ELF-1 (cell line): ENCODE measurements around the gene ACVR1.
A peak's percentile ranks its signal among the peaks of the same experiment; 100 is the strongest.

Source experiments
- DNase-seq: peaks from one replicate; pipeline ENCODE4 v3.0.0-alpha.2; 2016; ENCODE audit warnings: low read depth, low spot score

The ACVR1 gene

DNA sequence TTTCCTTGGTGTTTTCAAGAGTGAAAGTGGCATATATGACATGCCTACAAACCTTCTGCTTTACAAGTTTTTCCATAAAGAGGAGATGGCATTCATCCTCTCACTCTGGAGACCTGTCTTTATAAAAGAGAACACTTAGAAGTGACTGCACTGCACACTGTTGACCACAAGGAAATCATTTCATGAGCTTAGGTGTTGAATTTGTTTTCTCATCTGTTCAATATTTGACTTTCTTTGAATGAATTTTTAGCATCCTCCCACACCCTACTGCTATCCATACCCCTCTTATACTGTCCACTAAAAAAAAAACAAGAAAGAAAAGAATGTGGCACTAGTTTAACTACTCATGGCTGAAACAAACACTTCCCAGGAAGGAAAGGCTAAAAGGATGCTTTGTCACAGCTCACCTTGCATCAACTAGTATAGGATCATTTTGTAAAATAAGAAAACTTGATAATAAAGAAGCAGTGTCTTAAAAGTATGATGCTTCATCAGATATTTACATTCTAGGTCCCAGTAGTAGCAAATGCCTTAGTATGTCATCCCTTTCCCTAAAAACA lies 83.0 kb downstream of the ACVR1 start:
- no peak for DNase-seq

- DNase-seq = no peak
These were observed 83.6 kb downstream of the ACVR1 start for GRCh38 chr2:157792335-157793052.

DNA sequence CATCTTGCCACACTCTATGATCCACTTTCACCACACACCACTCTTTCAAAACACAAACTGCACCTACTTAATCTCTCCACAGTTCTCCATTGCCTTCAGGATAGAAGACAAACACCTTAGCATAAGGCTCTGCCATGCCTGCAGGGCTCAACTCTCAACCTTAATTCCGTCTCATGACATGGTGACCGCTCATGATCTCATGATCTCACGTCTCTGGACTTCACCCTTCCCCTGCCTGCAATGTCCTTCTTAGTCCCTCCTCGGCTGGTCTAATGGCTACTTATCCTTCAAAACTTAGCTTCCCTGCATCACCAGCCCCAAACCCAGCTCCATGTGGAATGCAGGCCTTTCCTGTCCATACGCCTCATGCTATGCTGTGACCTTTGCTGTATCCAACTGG lies 85.3 kb downstream of the ACVR1 start:
- DNase-seq = peak; percentile 12

DNA sequence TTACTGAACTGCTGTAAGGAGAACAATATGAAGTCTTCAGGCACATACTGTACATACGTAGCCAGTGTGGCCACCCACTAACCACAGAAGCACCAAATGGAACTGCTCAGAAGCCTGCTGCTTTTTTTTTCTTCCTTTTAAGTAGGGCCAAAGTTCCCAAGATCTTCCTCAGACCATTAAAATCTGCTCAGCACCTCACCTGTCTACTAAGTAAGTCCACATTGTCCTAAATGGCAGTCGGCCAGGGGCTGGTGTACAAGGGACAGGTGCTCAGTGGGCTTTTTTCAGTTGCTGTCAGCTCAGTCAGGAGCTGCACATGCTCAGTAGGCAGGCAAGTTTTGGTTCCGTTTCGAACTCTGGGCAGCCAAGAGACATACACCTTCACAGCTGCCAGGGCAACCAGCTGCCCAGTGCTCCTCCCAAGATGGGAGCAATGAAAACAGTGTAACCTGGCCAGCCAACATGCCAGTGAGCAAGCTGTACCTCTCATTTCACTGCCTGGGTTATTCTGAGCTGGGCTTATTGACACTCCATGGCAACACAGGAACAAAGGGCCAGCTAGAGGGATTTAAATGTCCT lies 86.1 kb downstream of the ACVR1 start:
- DNase-seq = no peak

DNA sequence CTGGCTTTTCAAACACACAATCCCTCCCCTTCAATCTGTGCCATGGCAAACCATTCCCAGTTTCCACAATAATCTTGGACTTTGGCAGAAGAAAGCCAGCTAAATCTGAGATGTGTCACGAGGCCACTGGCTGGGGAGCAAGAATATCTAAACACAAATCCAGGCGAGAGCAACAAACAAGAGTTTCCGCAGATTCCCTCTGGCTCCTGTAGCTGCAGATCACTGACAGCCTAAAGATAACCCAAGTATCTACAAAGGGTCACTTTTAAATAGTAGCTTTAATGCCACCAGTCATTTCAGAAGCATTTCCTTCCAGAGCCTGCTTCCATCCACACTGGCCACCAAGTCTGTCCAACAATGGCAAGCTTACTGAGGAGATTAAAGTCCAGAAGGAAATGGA lies 86.9 kb downstream of the ACVR1 start:
- no peak for DNase-seq

GRCh38 chr2:157788201-157788600 lies 87.9 kb downstream of the ACVR1 start:
- no peak for DNase-seq

DNA sequence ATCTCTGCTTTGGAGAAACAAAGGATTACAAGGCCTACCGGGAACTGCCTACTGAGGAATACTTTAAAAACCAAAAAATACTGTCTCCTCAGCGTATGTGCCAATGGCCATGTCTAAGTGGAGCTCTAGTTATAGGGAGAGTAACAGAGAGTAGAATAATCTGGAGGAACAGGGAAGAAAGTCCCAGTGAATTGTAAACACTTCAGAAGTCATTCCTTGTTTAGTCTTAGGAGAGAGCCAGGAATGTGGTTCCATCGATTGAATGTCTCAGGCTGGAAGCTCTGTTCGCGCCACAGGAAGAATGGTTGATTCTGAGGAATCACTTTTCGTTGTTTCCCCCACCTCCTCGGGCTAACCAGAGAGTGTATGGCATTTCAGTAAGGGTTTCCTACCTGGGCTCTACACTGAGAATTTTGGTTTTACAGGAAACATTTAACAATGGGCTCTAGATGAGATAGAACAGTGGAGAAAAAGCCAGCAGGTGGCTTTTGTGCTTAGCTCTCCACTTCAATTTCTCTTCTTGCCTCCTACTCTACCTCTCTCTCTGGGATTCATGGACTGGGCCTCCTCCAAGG lies 88.7 kb downstream of the ACVR1 start:
- DNase-seq = peak; percentile 56

DNA sequence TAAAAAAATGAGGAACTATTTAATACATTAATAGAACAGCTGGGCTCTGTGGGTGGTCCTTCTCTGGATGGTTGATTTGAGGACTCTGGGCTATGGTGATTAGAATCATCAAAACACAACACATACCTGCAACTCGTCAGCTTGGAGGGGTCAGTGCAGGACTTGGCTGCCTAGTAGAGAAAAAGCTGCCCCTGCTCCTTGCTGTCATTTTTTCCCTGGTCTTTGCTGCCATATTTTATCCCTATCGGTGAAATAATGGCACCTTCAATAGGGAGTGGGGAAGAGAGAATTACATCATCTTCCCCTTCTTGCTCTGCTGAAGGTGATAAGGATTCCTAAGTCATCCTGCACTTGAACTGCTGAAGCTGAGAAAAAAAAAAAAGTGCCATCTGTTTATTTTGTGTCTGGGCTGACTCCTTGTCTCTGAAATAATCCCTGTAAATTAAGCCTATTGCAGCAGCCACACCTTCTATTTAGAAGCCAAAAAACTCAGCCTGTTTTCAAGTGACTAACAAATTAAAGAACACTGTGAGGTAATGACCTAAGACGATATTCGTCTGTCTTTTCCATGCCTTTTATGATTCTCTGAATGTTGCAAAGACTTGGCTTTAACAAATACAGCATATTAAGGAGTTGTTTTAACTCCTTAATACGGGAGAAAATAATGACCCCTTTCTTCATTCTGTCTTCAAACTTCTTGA lies 89.3 kb downstream of the ACVR1 start:
- DNase-seq = peak; percentile 26

GRCh38 chr2:157785866-157786662 lies 90.1 kb downstream of the ACVR1 start:
- peak; percentile 39 for DNase-seq

GRCh38 chr2:157785200-157785599 lies 90.9 kb downstream of the ACVR1 start:
- no peak for DNase-seq

GRCh38 chr2:157784823-157785175 lies 91.3 kb downstream of the ACVR1 start:
- DNase-seq = no peak

GRCh38 chr2:157784169-157784822 lies 91.8 kb downstream of the ACVR1 start:
- DNase-seq = peak; percentile 29

- DNase-seq = no peak
These were observed 92.9 kb downstream of the ACVR1 start for GRCh38 chr2:157783245-157783644.

GRCh38 chr2:157782057-157782845 lies 93.9 kb downstream of the ACVR1 start:
- DNase-seq = no peak

GRCh38 chr2:157780211-157780610 lies 95.9 kb downstream of the ACVR1 start:
- no peak for DNase-seq

GRCh38 chr2:157779794-157780193 lies 96.3 kb downstream of the ACVR1 start:
- no peak for DNase-seq

DNA sequence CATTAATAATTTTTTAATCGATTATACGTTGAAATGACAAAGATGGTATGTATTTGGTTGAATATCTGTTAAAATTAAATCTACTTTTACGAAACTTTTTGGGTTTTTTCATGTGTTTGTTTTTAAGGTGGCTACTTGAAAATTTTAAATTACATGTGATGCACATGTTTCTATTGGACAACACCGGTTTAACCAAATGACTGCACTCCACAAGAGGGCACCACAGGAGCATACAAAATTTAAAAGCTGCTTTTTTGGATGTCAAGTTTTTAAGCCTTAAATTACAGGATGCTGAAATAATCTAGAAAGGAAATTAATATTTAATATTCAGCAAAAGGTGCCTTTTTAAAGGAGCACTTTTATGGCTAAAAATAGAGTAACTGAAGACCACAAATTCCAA lies 98.7 kb downstream of the ACVR1 start:
- peak; percentile 32 for DNase-seq

- no peak for DNase-seq
These were observed 104.9 kb downstream of the ACVR1 start for GRCh38 chr2:157771234-157771633.

DNA sequence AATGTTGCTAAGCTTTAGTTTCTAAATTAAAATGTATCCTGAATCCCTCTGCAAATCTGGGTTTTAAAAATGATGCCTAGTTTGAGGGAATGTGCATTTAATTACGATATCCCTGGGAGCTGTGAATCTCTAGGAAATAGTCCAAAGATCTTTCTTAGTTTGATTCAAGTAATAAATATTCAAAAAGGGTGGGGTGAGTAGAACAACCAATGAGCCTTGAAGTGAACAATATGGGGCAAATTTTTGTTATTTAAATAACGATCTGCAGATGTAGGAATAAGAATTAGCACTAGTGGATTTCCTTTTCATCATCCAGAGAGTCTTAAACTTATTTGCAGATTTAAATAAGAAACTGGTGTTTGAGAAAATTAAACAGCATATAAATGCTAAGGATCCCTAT lies 106.3 kb downstream of the ACVR1 start:
- no peak for DNase-seq

- no peak for DNase-seq
These were observed 111.7 kb downstream of the ACVR1 start for GRCh38 chr2:157764386-157764785.
